Measurements from ENCODE around the gene CACNB4.

GRCh38 chr2:151878655-151879563 lies 219.9 kb downstream of the CACNB4 start:
- TF ChIP-seq, protein P1, sequence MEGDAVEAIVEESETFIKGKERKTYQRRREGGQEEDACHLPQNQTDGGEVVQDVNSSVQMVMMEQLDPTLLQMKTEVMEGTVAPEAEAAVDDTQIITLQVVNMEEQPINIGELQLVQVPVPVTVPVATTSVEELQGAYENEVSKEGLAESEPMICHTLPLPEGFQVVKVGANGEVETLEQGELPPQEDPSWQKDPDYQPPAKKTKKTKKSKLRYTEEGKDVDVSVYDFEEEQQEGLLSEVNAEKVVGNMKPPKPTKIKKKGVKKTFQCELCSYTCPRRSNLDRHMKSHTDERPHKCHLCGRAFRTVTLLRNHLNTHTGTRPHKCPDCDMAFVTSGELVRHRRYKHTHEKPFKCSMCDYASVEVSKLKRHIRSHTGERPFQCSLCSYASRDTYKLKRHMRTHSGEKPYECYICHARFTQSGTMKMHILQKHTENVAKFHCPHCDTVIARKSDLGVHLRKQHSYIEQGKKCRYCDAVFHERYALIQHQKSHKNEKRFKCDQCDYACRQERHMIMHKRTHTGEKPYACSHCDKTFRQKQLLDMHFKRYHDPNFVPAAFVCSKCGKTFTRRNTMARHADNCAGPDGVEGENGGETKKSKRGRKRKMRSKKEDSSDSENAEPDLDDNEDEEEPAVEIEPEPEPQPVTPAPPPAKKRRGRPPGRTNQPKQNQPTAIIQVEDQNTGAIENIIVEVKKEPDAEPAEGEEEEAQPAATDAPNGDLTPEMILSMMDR (IDR thresholded peaks at IDR 0.05), result no peak
- TF ChIP-seq POLR2A (IDR thresholded peaks at IDR 0.05) (no peak), POLR2AphosphoS5 (IDR thresholded peaks at IDR 0.05) (no peak)

Measured in prostate gland (tissue), 2 donors.